Activated naive CD4-positive, alpha-beta T cell treated with anti-CD3 and anti-CD28 coated beads for 36 hours (primary cell): ENCODE data around the gene CYP2C19. TPM values are rescaled to one million over a fixed set of nuclear protein-coding genes. Genes with fewer than 3 reads are reported as not detected.
"Not testable (repeated sequence)": the region's sequence is repeated elsewhere in the genome, so short reads cannot be mapped to it uniquely, and the experiment has no call there.

Source experiments
- CTCF ChIA-PET: fragments of 350-600 bp; sonication (Branson Sonifier 250); formaldehyde crosslinking; loops from one replicate; lab custom pipeline; 2021; ENCODE audit warnings: antibody characterized with exemption; lab: Charles Lee
- DNase-seq: peaks from one replicate; pipeline ENCODE4 v3.0.0-alpha.2; 2020
- H3K27ac Mint-ChIP-seq: one replicate; pipeline ENCODE4 v1.8.0; 2021; ENCODE audit warnings: mild to moderate bottlenecking, mixed read lengths
- H3K27me3 Mint-ChIP-seq: one replicate; pipeline ENCODE4 v1.8.0; 2021; ENCODE audit warnings: low read depth, mixed read lengths
- H3K36me3 Mint-ChIP-seq: one replicate; pipeline ENCODE4 v1.8.0; 2021; ENCODE audit warnings: low read depth, mixed read lengths
- H3K4me1 Mint-ChIP-seq: one replicate; pipeline ENCODE4 v1.8.0; 2021; ENCODE audit warnings: low read depth, mixed read lengths
- H3K4me3 Mint-ChIP-seq: one replicate; pipeline ENCODE4 v1.8.0; 2021; ENCODE audit warnings: mild to moderate bottlenecking, moderate library complexity, mixed read lengths
- H3K9me3 Mint-ChIP-seq: one replicate; pipeline ENCODE4 v1.8.0; 2021; ENCODE audit warnings: mixed read lengths
- intact Hi-C: fragments of 100-400 bp; cut with micrococcal nuclease; formaldehyde crosslinking; loops from one replicate; pipeline ENCODE4 v1.15.1; 2023
- total RNA-seq, 2 experiments: library from RNA; stranded (reverse); gene quantifications; one replicate each; pipeline ENCODE4 v1.2.3, GENCODE V29; 2021

Gene CYP2C19
- total RNA-seq: under 1 TPM; 0.12 to 0.22 TPM

DNA sequence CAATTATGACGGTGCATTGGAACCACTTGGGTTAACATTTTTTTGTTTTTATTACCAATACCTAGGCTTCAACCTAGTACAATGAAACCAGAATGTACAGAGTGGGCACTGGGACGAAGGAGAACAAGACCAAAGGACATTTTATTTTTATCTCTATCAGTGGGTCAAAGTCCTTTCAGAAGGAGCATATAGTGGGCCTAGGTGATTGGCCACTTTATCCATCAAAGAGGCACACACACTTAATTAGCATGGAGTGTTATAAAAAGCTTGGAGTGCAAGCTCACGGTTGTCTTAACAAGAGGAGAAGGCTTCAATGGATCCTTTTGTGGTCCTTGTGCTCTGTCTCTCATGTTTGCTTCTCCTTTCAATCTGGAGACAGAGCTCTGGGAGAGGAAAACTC, at the start of gene CYP2C19:
Gene CYP2C19, plus strand, starts transcription at position 289 of the 400 bp plus-strand sequence. Its CDS starts 25 bp downstream, at position 314.
- no peak for DNase-seq
- Mint-ChIP-seq H3K4me3 (no peak within 1 kb of the TSS), H3K4me1 (no peaks in the 10 kb centered on the region), H3K36me3 (no peaks in the 10 kb centered on the region), H3K27ac (no peak within 1 kb of the TSS), H3K9me3 (peaks cover 2% of the 10 kb centered on the region), H3K27me3 (peaks cover 2% of the 10 kb centered on the region)
- CTCF ChIA-PET: no interaction called here
- intact Hi-C loops: no loop called here

DNA sequence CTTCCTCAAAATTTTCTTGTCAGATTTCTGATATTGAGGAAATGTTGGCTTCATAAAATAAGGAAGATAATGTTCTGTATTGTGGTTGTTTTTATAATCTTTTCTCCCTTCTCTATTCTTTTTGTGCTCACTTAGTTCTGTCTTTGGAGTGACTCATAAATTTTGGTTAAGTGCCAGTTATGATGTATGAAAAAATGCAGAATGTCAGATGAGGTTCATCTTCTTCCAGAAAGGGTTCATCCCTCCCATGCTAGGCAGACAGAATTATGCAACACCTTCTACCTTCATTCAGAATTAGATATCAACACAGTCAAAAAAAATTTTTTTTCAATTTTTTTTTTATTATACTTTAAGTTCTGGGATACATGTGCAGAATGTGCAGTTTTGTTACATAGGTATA, 36.6 kb upstream of the CYP2C19 start:
- no peaks in the 10 kb centered on the region for H3K9me3 Mint-ChIP-seq
- DNase-seq: no peak
- no peaks in the 10 kb centered on the region for H3K4me1 Mint-ChIP-seq
- intact Hi-C loops: no loop called here
- no peaks in the 10 kb centered on the region for H3K36me3 Mint-ChIP-seq
- H3K27me3 Mint-ChIP-seq: no peaks in the 10 kb centered on the region
- no peak overlapping the region for H3K4me3 Mint-ChIP-seq
- H3K27ac Mint-ChIP-seq: no peak overlapping the region
- CTCF ChIA-PET: no interaction called here

DNA sequence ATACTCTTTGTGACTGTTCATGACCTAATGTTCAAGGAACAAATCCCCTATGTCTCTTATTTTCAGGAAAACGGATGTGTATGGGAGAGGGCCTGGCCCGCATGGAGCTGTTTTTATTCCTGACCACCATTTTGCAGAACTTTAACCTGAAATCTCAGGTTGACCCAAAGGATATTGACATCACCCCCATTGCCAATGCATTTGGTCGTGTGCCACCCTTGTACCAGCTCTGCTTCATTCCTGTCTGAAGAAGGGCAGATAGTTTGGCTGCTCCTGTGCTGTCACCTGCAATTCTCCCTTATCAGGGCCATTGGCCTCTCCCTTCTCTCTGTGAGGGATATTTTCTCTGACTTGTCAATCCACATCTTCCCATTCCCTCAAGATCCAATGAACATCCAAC, 27.3 kb upstream of the CYP2C19 start:
- DNase-seq: no peak
- Mint-ChIP-seq H3K9me3 (peaks cover 2% of the 10 kb centered on the region), H3K36me3 (no peaks in the 10 kb centered on the region), H3K27ac (no peak overlapping the region), H3K4me3 (no peak overlapping the region), H3K27me3 (no peaks in the 10 kb centered on the region), H3K4me1 (no peaks in the 10 kb centered on the region)
- CTCF ChIA-PET: no interaction called here
- intact Hi-C loops: no loop called here

DNA sequence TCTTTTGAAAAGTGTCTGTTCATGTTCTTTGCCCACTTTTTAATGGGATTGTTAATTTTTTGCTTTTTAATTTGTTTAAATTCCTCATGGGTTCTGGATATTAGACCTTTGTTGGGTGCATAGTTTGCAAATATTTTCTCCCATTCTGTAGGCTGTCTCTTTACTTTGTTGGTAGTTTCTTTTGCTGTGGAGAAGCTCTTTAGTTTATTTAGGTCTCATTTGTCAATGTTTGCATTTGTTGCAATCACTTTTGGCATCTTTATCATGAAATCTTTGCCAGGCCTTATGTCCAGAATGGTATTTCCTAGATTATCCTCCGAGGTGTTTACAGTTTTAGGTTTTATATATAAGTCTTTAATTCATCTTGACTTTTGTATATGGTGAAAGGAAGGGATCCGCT, 23.9 kb upstream of the CYP2C19 start:
- H3K27me3 Mint-ChIP-seq: no peaks in the 10 kb centered on the region
- H3K4me3 Mint-ChIP-seq: no peak overlapping the region
- peaks cover 2% of the 10 kb centered on the region for H3K36me3 Mint-ChIP-seq
- H3K4me1 Mint-ChIP-seq: no peaks in the 10 kb centered on the region
- intact Hi-C loops: no loop called here
- H3K9me3 Mint-ChIP-seq: peaks cover 7% of the 10 kb centered on the region
- H3K27ac Mint-ChIP-seq: no peak overlapping the region
- no peak for DNase-seq
- CTCF ChIA-PET: no interaction called here

DNA sequence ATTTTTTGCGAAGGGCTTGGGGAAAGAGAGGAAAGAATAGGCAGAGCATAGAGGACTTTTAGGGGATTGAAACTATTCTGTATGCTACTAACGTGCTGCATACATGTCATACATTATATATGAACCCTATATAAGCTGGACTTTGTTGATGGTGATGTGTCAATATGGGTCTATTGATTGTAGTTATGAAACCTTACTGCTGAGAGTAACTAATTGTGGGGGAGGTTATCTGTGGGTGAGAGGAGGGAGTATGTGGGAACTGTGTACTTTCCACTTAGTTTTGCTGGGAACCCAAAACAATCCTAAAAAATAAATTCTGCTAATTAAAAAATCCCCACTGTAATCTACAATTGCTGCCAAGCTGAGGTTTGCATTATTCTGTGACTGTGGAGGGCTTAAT, 15.3 kb upstream of the CYP2C19 start:
- H3K4me1 Mint-ChIP-seq: no peaks in the 10 kb centered on the region
- H3K9me3 Mint-ChIP-seq: peaks cover 6% of the 10 kb centered on the region
- CTCF ChIA-PET: no interaction called here
- intact Hi-C loops: no loop called here
- peaks cover 2% of the 10 kb centered on the region for H3K36me3 Mint-ChIP-seq
- H3K4me3 Mint-ChIP-seq: no peak overlapping the region
- DNase-seq: no peak
- H3K27me3 Mint-ChIP-seq: no peaks in the 10 kb centered on the region
- H3K27ac Mint-ChIP-seq: no peak overlapping the region

DNA sequence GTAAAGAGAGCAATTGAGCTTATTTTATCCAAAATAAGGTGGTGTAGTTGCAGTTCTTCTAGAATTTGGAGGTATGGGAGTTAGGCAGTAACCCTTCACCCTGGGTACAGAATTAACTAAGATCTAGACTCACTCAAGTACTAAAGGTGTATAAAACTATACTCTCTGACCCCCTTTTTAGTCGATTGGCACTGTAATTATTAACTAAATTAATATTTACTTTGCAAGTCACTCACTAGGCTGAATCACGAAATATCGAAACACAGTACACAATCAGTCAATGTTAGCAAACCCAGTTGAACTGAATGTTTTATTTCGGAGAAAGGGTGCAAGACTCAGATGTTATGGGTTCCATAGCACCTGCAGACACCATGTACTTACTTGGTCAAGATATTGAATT, 14.6 kb upstream of the CYP2C19 start:
- H3K36me3 Mint-ChIP-seq: no peaks in the 10 kb centered on the region
- intact Hi-C loops: no loop called here
- H3K9me3 Mint-ChIP-seq: peaks cover 2% of the 10 kb centered on the region
- no peak for DNase-seq
- no peaks in the 10 kb centered on the region for H3K27me3 Mint-ChIP-seq
- H3K27ac Mint-ChIP-seq: no peak overlapping the region
- CTCF ChIA-PET: no interaction called here
- no peaks in the 10 kb centered on the region for H3K4me1 Mint-ChIP-seq
- H3K4me3 Mint-ChIP-seq: no peak overlapping the region

DNA sequence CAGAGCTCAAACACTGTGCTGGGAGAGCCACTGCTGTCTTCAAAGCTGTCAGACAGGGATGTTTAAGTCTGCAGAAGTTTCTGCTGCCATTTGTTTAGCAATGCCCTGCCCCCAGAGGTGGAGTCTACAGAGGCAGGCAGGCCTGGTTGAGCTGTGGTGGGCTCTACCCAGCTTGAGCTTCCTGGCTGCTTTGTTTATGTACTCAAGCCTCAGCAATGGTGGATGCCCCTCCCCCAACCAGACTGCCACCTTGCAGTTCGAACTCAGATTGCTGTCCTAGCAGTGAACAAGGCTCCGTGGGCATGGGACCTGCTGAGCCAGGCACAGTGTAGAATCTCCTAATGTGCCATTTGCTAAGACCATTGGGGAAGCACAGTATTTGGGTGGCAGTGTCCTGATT, 4.6 kb upstream of the CYP2C19 start:
- no peaks in the 10 kb centered on the region for H3K4me1 Mint-ChIP-seq
- no peaks in the 10 kb centered on the region for H3K36me3 Mint-ChIP-seq
- intact Hi-C loops: no loop called here
- no peak for DNase-seq
- H3K27me3 Mint-ChIP-seq: no peaks in the 10 kb centered on the region
- CTCF ChIA-PET: no interaction called here
- no peak overlapping the region for H3K27ac Mint-ChIP-seq
- H3K9me3 Mint-ChIP-seq: no peaks in the 10 kb centered on the region
- no peak overlapping the region for H3K4me3 Mint-ChIP-seq

DNA sequence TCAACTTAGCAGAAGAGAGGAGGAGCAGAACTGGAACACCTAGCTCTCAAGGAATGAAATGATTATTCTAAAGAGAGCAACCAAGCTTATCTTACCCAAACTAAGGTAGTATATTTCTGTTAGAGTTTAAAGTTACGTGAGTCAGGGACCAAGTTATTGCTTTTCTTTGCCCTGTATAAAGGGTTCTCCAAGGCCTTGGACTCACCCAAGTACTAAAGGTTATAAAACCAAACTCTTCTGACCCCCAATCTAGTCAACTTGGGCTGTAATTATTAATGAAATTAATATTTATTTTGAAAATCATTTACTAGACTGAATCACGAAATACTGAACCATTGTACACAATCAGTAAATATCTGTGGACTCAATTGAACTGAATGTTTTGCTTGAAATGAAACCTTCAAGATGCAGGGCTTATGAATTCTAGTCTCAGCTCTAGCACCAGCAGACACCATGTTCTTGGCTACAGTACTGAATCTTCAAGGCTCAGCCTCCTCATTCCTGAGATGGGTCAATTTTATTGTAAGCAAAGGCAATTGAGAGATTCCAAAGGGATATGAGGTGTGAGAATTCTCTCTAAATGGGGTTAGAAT, 1.8 kb upstream of the CYP2C19 start:
- intact Hi-C loops: no loop called here
- H3K27me3 Mint-ChIP-seq: peaks cover 2% of the 10 kb centered on the region
- H3K9me3 Mint-ChIP-seq: peaks cover 2% of the 10 kb centered on the region
- no peak overlapping the region for H3K4me3 Mint-ChIP-seq
- no peaks in the 10 kb centered on the region for H3K36me3 Mint-ChIP-seq
- no peaks in the 10 kb centered on the region for H3K4me1 Mint-ChIP-seq
- no peak overlapping the region for H3K27ac Mint-ChIP-seq
- CTCF ChIA-PET: no interaction called here
- DNase-seq: no peak

DNA sequence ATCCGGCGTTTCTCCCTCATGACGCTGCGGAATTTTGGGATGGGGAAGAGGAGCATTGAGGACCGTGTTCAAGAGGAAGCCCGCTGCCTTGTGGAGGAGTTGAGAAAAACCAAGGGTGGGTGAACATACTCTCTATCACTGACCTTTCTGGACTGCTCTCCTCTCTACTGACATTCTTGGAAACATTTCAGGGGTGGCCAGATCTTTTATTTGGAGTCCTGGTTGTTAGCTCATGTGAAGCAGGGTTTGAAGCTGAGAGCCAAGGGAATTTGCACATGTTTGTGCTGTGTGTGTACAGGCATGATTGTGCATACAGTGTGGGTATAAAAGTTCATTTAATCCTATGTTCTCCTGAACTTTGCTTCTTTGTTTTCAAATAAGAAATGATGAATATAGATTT, 12.9 kb downstream of the CYP2C19 start:
- H3K4me1 Mint-ChIP-seq, intact Hi-C loops, H3K4me3 Mint-ChIP-seq, H3K9me3 Mint-ChIP-seq, H3K27ac Mint-ChIP-seq, H3K27me3 Mint-ChIP-seq, H3K36me3 Mint-ChIP-seq, CTCF ChIA-PET, DNase-seq: not testable (repeated sequence)

DNA sequence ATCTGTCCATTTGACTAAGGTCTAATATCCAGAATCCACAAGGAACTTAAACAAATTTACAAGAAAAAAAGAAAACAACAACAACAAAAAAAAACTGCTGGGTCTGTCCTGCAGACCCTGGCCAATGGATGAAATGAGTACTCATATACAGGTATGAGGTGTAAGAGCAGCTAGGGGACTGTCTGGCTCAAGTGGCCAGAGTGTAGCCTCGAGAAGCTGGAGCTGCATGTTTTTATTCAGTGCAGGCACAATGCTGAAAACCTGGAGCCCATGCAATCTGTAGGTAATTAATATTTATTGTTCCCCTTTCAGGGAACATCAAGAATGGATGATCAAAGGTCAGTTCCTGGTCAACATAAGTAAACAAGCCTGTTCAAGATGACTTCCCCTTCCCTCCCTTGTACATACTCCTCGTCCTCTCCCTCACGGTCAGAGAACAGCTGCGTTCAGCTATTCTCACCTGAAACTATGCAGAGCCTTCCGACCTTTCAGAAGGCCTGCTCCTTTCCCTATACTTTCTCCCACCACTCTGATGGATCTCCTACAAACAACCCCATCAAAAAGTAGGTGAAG, 15.5 kb downstream of the CYP2C19 start:
- Mint-ChIP-seq H3K4me3 (no peak overlapping the region), H3K9me3 (no peaks in the 10 kb centered on the region), H3K27ac (no peak overlapping the region), H3K4me1 (no peaks in the 10 kb centered on the region), H3K27me3 (no peaks in the 10 kb centered on the region), H3K36me3 (no peaks in the 10 kb centered on the region)
- CTCF ChIA-PET: no interaction called here
- no peak for DNase-seq
- intact Hi-C loops: no loop called here

DNA sequence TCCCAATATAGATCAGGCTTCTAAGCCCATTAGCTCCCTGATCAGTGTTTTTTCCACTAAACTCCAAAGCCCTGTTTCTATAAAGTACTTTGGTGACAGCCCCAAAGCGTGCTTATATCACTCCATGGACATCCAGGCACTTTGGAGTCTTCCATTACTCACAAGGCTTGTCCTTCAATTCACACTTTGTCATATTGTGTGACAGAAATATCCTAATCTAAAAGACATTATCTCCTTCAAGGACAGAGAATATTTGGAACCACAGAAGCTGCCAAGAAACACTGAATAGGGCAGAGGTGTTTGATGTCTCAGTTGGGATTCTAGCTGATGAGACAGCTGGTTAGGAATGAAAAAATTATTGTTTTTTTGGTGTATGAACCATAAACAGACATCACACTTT, 18.4 kb downstream of the CYP2C19 start:
- intact Hi-C loops: no loop called here
- no peaks in the 10 kb centered on the region for H3K4me1 Mint-ChIP-seq
- no peaks in the 10 kb centered on the region for H3K27me3 Mint-ChIP-seq
- no peaks in the 10 kb centered on the region for H3K9me3 Mint-ChIP-seq
- H3K27ac Mint-ChIP-seq: no peak overlapping the region
- CTCF ChIA-PET: no interaction called here
- H3K4me3 Mint-ChIP-seq: no peak overlapping the region
- no peaks in the 10 kb centered on the region for H3K36me3 Mint-ChIP-seq
- no peak for DNase-seq

DNA sequence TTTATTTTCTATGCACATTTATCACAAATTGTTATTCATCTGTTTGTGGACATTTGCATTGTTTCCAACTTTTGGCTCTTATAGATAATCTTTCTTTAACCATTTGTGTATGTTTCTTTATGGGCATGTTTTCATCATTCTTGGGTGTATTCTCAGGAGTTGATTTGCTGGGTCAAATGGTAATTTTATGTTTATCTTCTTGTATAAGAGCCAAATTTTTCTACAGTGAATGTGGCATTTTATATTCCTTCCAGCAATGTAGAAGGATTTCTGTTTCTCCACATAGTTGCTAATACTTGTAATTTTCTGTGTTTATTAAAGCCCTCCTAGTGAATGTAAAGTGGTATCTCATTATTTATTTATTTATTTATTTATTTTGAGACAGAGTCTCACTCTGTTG, 21.8 kb downstream of the CYP2C19 start:
- intact Hi-C loops: no loop called here
- no peak for DNase-seq
- no peak overlapping the region for H3K4me3 Mint-ChIP-seq
- H3K9me3 Mint-ChIP-seq: peaks cover 8% of the 10 kb centered on the region
- no peak overlapping the region for H3K27ac Mint-ChIP-seq
- no peaks in the 10 kb centered on the region for H3K36me3 Mint-ChIP-seq
- CTCF ChIA-PET: no interaction called here
- H3K4me1 Mint-ChIP-seq: no peaks in the 10 kb centered on the region
- H3K27me3 Mint-ChIP-seq: no peaks in the 10 kb centered on the region

DNA sequence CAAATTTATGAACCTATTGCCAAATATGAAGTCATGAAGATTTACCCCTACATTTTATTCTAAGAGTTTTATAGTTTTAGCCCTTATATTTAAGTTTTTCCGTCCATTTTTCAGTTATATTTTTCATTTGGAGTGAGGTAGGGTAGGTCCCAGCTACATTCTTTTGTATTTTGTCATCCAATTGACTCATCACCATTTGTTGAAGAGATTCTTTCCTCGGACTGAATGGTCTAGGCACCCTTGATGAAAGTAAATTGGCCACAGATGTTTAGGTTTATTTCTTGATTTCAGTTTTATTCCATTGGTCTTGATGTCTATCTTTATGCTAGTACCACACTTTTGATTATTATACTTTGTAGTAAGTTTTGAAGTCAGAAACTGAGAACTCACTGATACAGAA, 22.7 kb downstream of the CYP2C19 start:
- intact Hi-C loops: no loop called here
- H3K4me3 Mint-ChIP-seq: no peak overlapping the region
- no peaks in the 10 kb centered on the region for H3K36me3 Mint-ChIP-seq
- no peak for DNase-seq
- no peaks in the 10 kb centered on the region for H3K27me3 Mint-ChIP-seq
- no peaks in the 10 kb centered on the region for H3K4me1 Mint-ChIP-seq
- peaks cover 8% of the 10 kb centered on the region for H3K9me3 Mint-ChIP-seq
- CTCF ChIA-PET: no interaction called here
- no peak overlapping the region for H3K27ac Mint-ChIP-seq
